Measurements from ENCODE around the gene FAM136A.

DNA sequence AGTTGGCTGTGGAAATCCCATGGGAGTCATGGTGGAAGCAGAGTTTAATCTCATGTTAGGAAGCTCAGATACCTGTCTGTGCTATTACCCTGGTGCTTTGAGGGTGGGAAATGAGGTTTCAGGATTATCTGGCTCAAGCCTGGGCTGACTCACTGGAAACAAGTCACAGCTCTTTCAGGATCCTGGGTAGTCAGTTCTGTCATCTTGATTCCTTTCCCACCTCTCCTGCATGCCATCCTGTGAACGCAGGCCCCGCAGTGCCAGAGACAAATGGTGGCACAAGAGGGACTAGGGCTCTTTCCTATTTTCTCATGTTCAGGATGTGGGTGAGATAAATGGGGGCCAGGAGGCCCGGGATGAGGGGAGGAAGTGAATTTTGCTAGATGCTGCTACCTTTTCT lies 3.7 kb upstream of the FAM136A start:
- no peak for TF ChIP-seq EZH2 (IDR thresholded peaks at IDR 0.05; ENCODE audit: low read depth)
- TF ChIP-seq, protein P1, sequence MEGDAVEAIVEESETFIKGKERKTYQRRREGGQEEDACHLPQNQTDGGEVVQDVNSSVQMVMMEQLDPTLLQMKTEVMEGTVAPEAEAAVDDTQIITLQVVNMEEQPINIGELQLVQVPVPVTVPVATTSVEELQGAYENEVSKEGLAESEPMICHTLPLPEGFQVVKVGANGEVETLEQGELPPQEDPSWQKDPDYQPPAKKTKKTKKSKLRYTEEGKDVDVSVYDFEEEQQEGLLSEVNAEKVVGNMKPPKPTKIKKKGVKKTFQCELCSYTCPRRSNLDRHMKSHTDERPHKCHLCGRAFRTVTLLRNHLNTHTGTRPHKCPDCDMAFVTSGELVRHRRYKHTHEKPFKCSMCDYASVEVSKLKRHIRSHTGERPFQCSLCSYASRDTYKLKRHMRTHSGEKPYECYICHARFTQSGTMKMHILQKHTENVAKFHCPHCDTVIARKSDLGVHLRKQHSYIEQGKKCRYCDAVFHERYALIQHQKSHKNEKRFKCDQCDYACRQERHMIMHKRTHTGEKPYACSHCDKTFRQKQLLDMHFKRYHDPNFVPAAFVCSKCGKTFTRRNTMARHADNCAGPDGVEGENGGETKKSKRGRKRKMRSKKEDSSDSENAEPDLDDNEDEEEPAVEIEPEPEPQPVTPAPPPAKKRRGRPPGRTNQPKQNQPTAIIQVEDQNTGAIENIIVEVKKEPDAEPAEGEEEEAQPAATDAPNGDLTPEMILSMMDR (conservative IDR thresholded peaks at IDR 0.05), result no peak

All from PC-9 (cell line).